ENCODE results near the gene C11orf21.

The C11orf21 gene

GRCh38 chr11:2302306-2302895 is 683 bp upstream of the C11orf21 start:
- no peak overlapping the region for H3K4me3 ChIP-seq (ENCODE audit: low read depth, low read length)
- no peak for TF ChIP-seq CTCF (IDR thresholded peaks at IDR 0.05; ENCODE audit: low read depth, low read length)

GRCh38 chr11:2300936-2301630 is 635 bp downstream of the C11orf21 start:
- no peak for TF ChIP-seq CTCF (IDR thresholded peaks at IDR 0.05; ENCODE audit: low read depth, low read length)
- H3K4me3 ChIP-seq (ENCODE audit: low read depth, low read length): no peak overlapping the region

GRCh38 chr11:2300290-2300935 is 1.3 kb downstream of the C11orf21 start:
- no peak overlapping the region for H3K4me3 ChIP-seq (ENCODE audit: low read depth, low read length)
- no peak for TF ChIP-seq CTCF (IDR thresholded peaks at IDR 0.05; ENCODE audit: low read depth, low read length)

GRCh38 chr11:2299773-2300172 is 1.9 kb downstream of the C11orf21 start:
- H3K4me3 ChIP-seq (ENCODE audit: low read depth, low read length): no peak overlapping the region
- no peak for TF ChIP-seq CTCF (IDR thresholded peaks at IDR 0.05; ENCODE audit: low read depth, low read length)

GRCh38 chr11:2298795-2299761 is 2.6 kb downstream of the C11orf21 start:
- H3K4me3 ChIP-seq (ENCODE audit: low read depth, low read length): no peak overlapping the region
- no peak for TF ChIP-seq CTCF (IDR thresholded peaks at IDR 0.05; ENCODE audit: low read depth, low read length)

- no peak for TF ChIP-seq CTCF (IDR thresholded peaks at IDR 0.05; ENCODE audit: low read depth, low read length)
- no peak overlapping the region for H3K4me3 ChIP-seq (ENCODE audit: low read depth, low read length)
Observed at GRCh38 chr11:2298131-2298794, 3.5 kb downstream of the C11orf21 start.
